Activated CD4-positive, alpha-beta memory T cell treated with anti-CD3 and anti-CD28 coated beads for 36 hours (primary cell): ENCODE measurements around the gene TANC1. TPM values are rescaled to one million over a fixed set of nuclear protein-coding genes. Genes with fewer than 3 reads are reported as not detected.

ENCODE experiments used
- CTCF ChIA-PET: fragments of 350-600 bp; sonication (Branson Sonifier 250); formaldehyde crosslinking; loops from one replicate; lab custom pipeline; 2021; ENCODE audit warnings: antibody characterized with exemption, inconsistent platforms; lab: Charles Lee
- POLR2A ChIA-PET: fragments of 350-600 bp; sonication (Branson Sonifier 250); formaldehyde crosslinking; loops from one replicate; lab custom pipeline; 2021; ENCODE audit warnings: antibody characterized with exemption; lab: Charles Lee
- DNase-seq: peaks from one replicate; pipeline ENCODE4 v3.0.0-alpha.2; 2020
- H3K27ac Mint-ChIP-seq: one replicate; pipeline ENCODE4 v1.8.0; 2021; ENCODE audit warnings: mixed read lengths
- H3K27me3 Mint-ChIP-seq: one replicate; pipeline ENCODE4 v1.8.0; 2021; ENCODE audit warnings: mixed read lengths
- H3K36me3 Mint-ChIP-seq: one replicate; pipeline ENCODE4 v1.8.0; 2021; ENCODE audit warnings: mixed read lengths
- H3K4me1 Mint-ChIP-seq: one replicate; pipeline ENCODE4 v1.8.0; 2021; ENCODE audit warnings: low read depth, mixed read lengths
- H3K4me3 Mint-ChIP-seq: one replicate; pipeline ENCODE4 v1.8.0; 2021; ENCODE audit warnings: mild to moderate bottlenecking, mixed read lengths
- H3K9me3 Mint-ChIP-seq: one replicate; pipeline ENCODE4 v1.8.0; 2021; ENCODE audit warnings: mixed read lengths
- intact Hi-C: fragments of 100-400 bp; cut with micrococcal nuclease; formaldehyde crosslinking; loops from one replicate; pipeline ENCODE4 v1.15.1; 2023
- total RNA-seq, 2 experiments: library from RNA; stranded (reverse); gene quantifications; one replicate each; pipeline ENCODE4 v1.2.3, GENCODE V29; 2021

TANC1 gene
- total RNA-seq, 2 experiments from 2014 or later = 0.63 to 0.86 TPM

DNA sequence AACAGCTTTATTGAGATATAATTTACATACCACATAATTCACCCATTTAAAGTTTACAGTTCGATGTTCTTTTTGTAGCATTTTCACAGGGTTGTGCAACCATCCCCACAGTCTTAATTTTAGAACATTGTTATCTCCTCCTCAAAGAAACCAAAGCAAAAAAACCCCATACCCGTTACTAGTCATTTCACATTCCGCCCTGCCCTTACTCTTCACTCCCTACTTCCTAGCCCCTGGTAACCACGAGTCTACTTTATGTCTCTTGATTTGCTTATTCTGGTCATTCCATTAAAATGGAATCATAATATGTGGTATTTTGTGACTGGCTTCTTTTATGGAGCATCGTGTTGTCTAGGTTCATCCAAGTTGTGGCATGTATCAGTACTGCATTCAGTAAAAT is 137.7 kb downstream of the TANC1 start:
- no peak overlapping the region for H3K27ac Mint-ChIP-seq
- intact Hi-C loops = no loop called here
- H3K9me3 Mint-ChIP-seq = no peaks in the 10 kb centered on the region
- ChIA-PET POLR2A (interaction anchor here (0.6 kb wide), 1 partner anchor 31 kb away, joined by 4 read pairs; no protein-coding TSS in a partner anchor), CTCF (no interaction called here)
- peaks cover 5% of the 10 kb centered on the region for H3K27me3 Mint-ChIP-seq
- no peak for DNase-seq
- H3K36me3 Mint-ChIP-seq = no peaks in the 10 kb centered on the region
- no peak overlapping the region for H3K4me3 Mint-ChIP-seq
- no peaks in the 10 kb centered on the region for H3K4me1 Mint-ChIP-seq

DNA sequence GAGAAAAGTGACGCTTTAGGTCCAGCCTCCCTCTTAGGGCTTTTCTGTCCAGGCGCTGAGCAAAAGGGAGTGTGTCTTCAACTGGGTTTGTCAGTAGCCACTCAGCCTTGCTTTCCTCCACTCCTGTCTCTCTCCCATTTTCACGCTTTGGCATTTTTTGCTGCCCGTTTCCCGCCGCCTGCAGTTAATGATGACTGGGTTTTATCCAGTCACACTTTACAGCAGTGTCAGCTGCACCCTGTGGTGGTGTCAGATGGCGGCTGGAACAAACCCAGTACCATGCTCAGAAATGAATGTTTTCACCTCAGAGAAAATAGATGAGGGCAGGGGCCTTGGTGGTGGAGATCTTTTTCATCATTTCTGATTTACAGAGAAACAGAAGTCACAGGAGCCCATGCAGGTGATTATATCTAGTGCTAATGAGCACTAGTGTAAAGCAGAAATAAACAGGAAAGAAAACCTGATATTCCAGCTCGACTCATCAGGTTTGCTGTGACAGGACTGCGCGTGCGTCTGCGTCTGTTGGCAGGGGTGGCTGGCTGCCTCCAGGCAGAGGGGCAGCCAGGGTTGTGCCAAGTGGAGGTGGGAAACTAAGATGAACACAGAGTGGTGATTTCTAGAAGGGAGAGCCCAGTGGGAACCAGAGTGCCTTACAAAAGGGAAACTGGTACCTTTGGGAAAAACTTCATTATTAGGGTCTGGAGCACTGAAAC is 139.9 kb downstream of the TANC1 start:
- Mint-ChIP-seq H3K4me3 (no peak overlapping the region), H3K27me3 (peaks cover 5% of the 10 kb centered on the region), H3K4me1 (no peaks in the 10 kb centered on the region), H3K36me3 (no peaks in the 10 kb centered on the region), H3K9me3 (no peaks in the 10 kb centered on the region), H3K27ac (no peak overlapping the region)
- ChIA-PET CTCF (interaction anchor here (1.2 to 2.0 kb wide), 2 partner anchors 10 to 354 kb away, joined by 3 to 6 read pairs; no protein-coding TSS in a partner anchor), POLR2A (no interaction called here)
- no peak for DNase-seq
- intact Hi-C loops = no loop called here

DNA sequence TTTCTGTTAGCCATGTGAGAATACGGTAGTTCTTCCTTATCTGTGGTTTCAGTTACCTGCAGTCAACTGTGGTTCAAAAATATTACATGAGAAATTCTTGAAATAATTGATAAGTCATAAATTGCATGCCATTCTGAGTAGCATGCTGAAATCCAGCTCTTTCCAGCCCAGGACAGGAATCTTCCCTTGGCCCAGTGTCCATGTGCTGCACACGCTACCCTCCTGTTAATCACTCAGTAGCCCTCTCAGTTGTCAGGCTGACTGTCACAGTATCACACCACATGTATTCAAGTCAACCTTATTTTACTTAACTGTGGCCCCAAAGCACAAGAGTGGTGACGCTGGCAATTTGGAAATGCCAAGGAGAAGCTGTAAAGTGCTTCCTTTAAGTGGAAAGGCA is 141.1 kb downstream of the TANC1 start:
- Mint-ChIP-seq H3K9me3 (no peaks in the 10 kb centered on the region), H3K4me1 (no peaks in the 10 kb centered on the region), H3K36me3 (no peaks in the 10 kb centered on the region), H3K4me3 (no peak overlapping the region), H3K27me3 (peaks cover 7% of the 10 kb centered on the region), H3K27ac (no peak overlapping the region)
- POLR2A ChIA-PET = no interaction called here
- DNase-seq = no peak
- CTCF ChIA-PET = interaction anchor here (1.2 to 2.0 kb wide), 2 partner anchors 9 to 355 kb away, joined by 3 to 6 read pairs; no protein-coding TSS in a partner anchor
- intact Hi-C loops = no loop called here

DNA sequence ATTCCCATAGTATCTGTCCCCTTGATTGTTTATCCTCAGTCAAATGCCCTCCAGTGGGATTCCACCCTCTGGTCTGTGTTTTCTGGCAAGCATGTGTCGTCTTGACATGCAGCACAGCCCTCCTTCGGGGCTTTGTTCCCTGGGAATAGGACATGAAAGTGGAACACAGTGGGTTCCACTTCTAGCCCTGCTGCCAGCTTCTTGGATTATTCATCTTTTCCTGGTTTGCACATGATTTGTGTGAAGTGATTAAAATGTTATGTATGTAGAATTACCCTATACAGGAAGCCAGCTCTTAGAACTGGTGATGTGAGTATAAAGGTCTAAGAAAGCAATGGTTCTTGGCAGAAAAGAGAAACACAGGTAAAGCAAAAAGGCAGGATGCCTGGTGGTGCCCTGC is 142.3 kb downstream of the TANC1 start:
- Mint-ChIP-seq H3K9me3 (no peaks in the 10 kb centered on the region), H3K27me3 (peaks cover 7% of the 10 kb centered on the region), H3K4me1 (no peaks in the 10 kb centered on the region), H3K27ac (no peak overlapping the region), H3K36me3 (no peaks in the 10 kb centered on the region), H3K4me3 (no peak overlapping the region)
- POLR2A ChIA-PET = no interaction called here
- CTCF ChIA-PET = interaction anchor here (1.4 to 1.5 kb wide), 2 partner anchors 9 to 10 kb away, joined by 4 read pairs; no protein-coding TSS in a partner anchor
- intact Hi-C loops = no loop called here
- DNase-seq = no peak

DNA sequence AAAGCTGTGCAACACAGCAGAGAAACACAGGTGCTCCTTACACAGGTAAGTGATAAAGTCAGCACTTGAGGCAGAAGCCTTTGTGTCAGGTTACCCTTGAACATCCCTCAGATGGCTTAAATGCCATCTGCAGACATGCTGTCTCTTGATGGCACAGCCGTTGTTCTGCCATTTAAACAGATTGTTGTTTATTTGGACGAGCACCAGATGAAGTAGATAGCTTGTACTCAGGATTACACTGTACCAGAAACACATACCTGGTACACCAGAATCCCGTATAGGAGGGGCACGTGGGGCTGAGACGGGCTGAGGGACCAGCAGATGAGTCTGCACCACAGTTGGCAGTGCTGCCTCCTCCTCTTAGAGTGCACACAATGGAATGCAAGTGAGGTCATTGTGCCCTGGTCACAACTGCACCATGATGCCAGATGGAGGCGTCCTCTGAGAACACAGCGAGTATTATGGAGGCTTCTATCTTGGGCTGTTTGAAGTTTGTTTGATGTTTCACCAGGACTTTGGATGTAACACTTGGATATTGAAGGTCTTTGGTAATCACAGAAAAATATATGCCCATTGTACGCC is 143.0 kb downstream of the TANC1 start:
- POLR2A ChIA-PET = no interaction called here

DNA sequence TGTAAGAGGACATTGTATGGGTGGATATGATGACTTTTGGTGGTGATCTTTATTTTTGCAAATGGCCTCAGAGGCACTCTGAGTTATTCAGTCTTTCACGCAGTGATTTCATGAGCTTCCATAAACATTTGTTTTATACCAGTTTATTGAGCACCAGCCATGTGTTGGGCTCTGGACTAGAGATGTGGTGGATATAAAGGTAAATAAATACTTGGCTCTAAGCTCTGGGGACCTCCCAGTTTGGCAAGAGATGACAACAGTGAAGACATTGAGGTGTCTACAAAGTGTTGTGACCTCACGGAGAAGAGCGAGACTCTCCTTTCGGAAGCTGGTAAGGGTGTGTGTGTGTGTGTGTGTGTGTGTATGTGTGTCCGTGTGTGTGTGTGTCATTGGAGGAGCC is 146.4 kb downstream of the TANC1 start:
- intact Hi-C loops = loop anchor here (5.0 kb wide), 1 partner anchor 78 kb away; no protein-coding TSS in a partner anchor

More for the DNA sequence above, 143.0 kb downstream of the TANC1 start:
- H3K9me3 Mint-ChIP-seq = no peaks in the 10 kb centered on the region
- no peak overlapping the region for H3K27ac Mint-ChIP-seq
- peaks cover 7% of the 10 kb centered on the region for H3K27me3 Mint-ChIP-seq
- H3K36me3 Mint-ChIP-seq = no peaks in the 10 kb centered on the region
- H3K4me1 Mint-ChIP-seq = no peaks in the 10 kb centered on the region
- no peak overlapping the region for H3K4me3 Mint-ChIP-seq
- CTCF ChIA-PET = interaction anchor here (1.4 to 1.5 kb wide), 2 partner anchors 8 to 10 kb away, joined by 4 read pairs; no protein-coding TSS in a partner anchor
- DNase-seq = no peak
- intact Hi-C loops = no loop called here

DNA sequence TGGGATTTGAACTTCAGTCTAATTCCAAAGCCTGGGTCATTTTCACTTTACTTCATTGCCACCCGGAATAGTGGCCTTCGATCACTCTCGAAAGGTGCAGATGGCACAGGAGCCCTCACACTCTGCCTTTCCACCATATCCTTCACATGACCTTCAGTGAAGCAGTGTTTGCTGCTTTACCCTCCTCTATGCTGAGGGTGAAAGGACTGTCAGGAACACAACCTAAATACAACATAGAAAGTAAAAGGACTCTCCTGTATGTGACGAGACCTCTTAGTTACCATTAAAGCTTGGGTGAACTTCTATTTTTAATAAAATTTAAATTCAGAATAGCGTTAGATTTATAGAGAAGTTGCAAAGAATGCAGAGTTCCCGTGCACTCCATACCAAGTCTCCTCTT is 148.5 kb downstream of the TANC1 start:
- peaks cover 2% of the 10 kb centered on the region for H3K27me3 Mint-ChIP-seq
- H3K4me1 Mint-ChIP-seq = no peaks in the 10 kb centered on the region
- intact Hi-C loops = loop anchor here (5.0 kb wide), 1 partner anchor 80 kb away; no protein-coding TSS in a partner anchor
- ChIA-PET POLR2A (no interaction called here), CTCF (interaction anchor here (1.0 to 10.7 kb wide), 3 partner anchors 8 to 215 kb away, joined by 3 to 112 read pairs (median 5); no protein-coding TSS in a partner anchor)
- no peak overlapping the region for H3K27ac Mint-ChIP-seq
- DNase-seq = no peak
- H3K4me3 Mint-ChIP-seq = no peak overlapping the region
- H3K36me3 Mint-ChIP-seq = no peaks in the 10 kb centered on the region
- no peaks in the 10 kb centered on the region for H3K9me3 Mint-ChIP-seq

More for the DNA sequence above, 146.4 kb downstream of the TANC1 start:
- ChIA-PET CTCF (interaction anchor here (10.7 kb wide), 1 partner anchor 213 kb away, joined by 112 read pairs; no protein-coding TSS in a partner anchor), POLR2A (no interaction called here)
- H3K4me3 Mint-ChIP-seq = no peak overlapping the region
- H3K4me1 Mint-ChIP-seq = no peaks in the 10 kb centered on the region
- no peak for DNase-seq
- peaks cover 2% of the 10 kb centered on the region for H3K27me3 Mint-ChIP-seq
- no peaks in the 10 kb centered on the region for H3K9me3 Mint-ChIP-seq
- no peaks in the 10 kb centered on the region for H3K36me3 Mint-ChIP-seq
- H3K27ac Mint-ChIP-seq = no peak overlapping the region

DNA sequence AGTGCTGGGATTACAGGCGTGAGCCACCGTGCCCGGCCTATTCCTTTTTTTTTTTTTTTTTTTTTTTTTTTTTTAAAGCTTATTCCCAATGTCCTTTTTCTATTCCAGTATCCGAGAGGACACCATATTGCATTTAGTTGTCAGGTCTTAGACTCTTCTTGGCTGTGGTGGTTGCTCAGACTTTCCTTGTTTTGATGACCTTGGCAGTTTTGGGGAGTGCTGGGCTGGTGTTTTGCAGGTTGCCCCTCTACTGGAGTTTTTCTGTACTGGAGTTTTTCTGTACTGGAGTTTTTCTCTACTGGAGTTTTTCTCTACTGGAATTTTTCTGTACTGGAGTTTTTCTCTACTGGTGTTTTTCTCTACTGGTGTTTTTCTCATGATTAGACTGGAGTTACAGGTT is 149.2 kb downstream of the TANC1 start:
- H3K27me3 Mint-ChIP-seq = peaks cover 2% of the 10 kb centered on the region
- CTCF ChIA-PET = interaction anchor here (1.0 to 10.7 kb wide), 3 partner anchors 25 to 221 kb away, joined by 3 to 112 read pairs (median 5); no protein-coding TSS in a partner anchor
- no peak for DNase-seq
- POLR2A ChIA-PET = no interaction called here
- intact Hi-C loops = loop anchor here (1.0 to 5.0 kb wide), 2 partner anchors 80 to 216 kb away; no protein-coding TSS in a partner anchor
- H3K36me3 Mint-ChIP-seq = no peaks in the 10 kb centered on the region
- no peaks in the 10 kb centered on the region for H3K9me3 Mint-ChIP-seq
- no peak overlapping the region for H3K4me3 Mint-ChIP-seq
- H3K4me1 Mint-ChIP-seq = no peaks in the 10 kb centered on the region
- no peak overlapping the region for H3K27ac Mint-ChIP-seq

DNA sequence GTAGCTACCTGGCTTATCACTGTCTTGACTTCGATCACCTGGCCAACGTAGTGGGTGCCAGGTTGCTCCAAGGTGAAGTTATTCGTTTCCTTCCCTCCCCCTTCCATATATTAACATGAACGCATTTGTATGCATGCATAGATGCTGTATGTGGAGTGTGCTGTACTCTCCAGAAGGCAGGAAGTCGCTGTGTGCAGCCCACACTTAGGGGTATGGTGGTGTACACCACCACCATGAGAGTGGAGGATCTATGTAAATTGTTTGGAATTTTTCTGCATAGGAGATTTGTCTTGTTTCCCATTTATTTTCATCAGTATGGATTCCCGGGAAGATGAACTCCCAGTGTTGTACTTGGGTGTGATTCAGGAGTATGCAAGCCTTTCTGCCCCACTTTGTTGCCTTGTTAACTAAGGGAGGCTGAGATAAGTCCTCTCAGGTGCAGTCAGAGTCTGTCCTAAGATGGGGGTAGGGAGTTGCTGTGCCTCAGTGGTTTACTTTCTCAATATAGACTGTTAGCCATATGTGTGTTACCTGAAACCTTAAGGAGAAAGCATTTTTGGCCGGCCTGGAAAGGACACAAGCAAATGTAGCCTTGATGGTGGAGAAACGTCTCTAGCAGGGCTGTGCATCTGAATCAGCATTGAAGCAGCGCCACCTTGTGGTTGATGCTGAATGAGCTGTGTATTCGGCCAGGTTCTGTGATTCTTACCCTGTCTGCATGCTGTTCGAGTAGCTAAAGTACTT is 149.8 kb downstream of the TANC1 start:
- Mint-ChIP-seq H3K36me3 (no peaks in the 10 kb centered on the region), H3K9me3 (no peaks in the 10 kb centered on the region), H3K4me3 (no peak overlapping the region), H3K27ac (no peak overlapping the region), H3K4me1 (no peaks in the 10 kb centered on the region), H3K27me3 (peaks cover 2% of the 10 kb centered on the region)
- POLR2A ChIA-PET = no interaction called here
- CTCF ChIA-PET = interaction anchor here (0.6 to 10.7 kb wide), 37 partner anchors 8 to 1094 kb away, joined by 3 to 112 read pairs (median 3); no protein-coding TSS in a partner anchor
- intact Hi-C loops = loop anchor here (1.0 to 5.0 kb wide), 2 partner anchors 81 to 217 kb away; no protein-coding TSS in a partner anchor
- peak; percentile 84 for DNase-seq

DNA sequence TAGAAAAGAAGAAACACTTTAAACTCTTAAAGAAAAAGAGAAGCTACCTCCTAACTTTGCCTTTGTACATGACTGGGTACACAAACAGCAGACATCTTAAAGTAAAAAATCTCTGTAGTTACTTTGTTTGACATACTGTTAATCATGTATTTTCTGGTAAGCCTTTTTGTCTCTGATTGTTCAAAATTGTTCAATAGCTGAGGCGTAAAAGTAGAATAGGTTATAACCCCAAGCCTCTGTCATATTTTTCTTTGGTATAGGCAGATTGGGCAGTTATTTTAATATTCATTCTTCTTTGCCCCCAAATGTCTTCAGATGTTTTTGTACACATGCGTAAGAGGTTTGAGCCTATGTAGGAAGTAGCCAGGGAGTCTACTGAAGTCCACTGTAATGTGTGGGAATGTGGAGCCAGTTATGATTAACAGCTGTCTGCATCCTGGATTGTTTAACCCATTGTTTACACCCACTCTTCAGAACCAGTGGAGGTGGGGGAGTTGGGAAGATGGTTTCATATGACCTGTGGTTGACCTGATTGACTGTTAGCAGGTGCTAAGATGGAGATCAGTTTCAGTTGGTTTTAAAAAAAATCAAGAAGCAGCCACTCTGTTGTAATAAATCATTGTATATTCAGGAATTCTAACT is 150.5 kb downstream of the TANC1 start:
- CTCF ChIA-PET = interaction anchor here (0.6 to 10.7 kb wide), 38 partner anchors 8 to 1095 kb away, joined by 3 to 112 read pairs (median 3); no protein-coding TSS in a partner anchor
- no peaks in the 10 kb centered on the region for H3K27me3 Mint-ChIP-seq
- DNase-seq = no peak
- H3K9me3 Mint-ChIP-seq = no peaks in the 10 kb centered on the region
- intact Hi-C loops = loop anchor here (1.0 to 5.0 kb wide), 2 partner anchors 82 to 218 kb away; no protein-coding TSS in a partner anchor
- H3K27ac Mint-ChIP-seq = no peak overlapping the region
- POLR2A ChIA-PET = no interaction called here
- no peaks in the 10 kb centered on the region for H3K36me3 Mint-ChIP-seq
- no peak overlapping the region for H3K4me3 Mint-ChIP-seq
- no peaks in the 10 kb centered on the region for H3K4me1 Mint-ChIP-seq

DNA sequence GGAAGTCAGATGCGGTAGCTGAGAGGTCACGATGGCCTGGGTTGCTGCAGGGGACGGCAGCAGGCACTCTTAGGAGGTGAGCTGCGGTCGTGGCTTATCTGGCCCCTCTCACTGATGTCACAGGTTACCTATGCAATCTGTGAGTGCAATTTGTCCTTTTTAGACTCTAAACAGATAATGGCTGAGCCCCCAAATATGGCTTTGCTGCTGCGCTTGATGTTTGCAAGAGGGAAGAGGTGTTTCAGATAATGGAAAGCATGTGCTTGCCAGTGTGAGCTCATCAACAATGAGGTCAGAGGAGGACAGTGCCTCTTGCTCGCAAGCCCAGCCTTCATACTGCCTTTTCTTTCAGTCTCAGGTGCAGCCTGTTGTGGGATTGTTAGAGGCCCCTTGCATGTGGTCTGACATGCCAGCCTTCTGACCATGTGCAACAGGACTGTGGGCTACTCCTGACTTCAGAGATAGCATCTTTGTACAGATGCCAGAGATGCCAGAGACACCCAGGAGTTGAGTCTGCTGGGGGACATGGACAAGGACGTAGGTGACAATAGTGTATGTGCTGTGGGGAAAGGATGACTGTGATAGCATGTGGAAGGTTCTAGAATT is 151.3 kb downstream of the TANC1 start:
- POLR2A ChIA-PET = no interaction called here
- no peak for DNase-seq
- Mint-ChIP-seq H3K4me1 (peaks cover 5% of the 10 kb centered on the region), H3K27me3 (no peaks in the 10 kb centered on the region), H3K36me3 (no peaks in the 10 kb centered on the region), H3K4me3 (no peak overlapping the region), H3K9me3 (no peaks in the 10 kb centered on the region), H3K27ac (no peak overlapping the region)
- intact Hi-C loops = loop anchor here (5.0 kb wide), 1 partner anchor 82 kb away; no protein-coding TSS in a partner anchor
- CTCF ChIA-PET = interaction anchor here (0.9 to 10.7 kb wide), 13 partner anchors 9 to 1096 kb away, joined by 3 to 112 read pairs (median 5); no protein-coding TSS in a partner anchor
